Erythroblast (primary cell): ENCODE results near the gene RAVER2.
"Not testable (repeated sequence)": the region's sequence is repeated elsewhere in the genome, so short reads cannot be mapped to it uniquely, and the experiment has no call there.

Experiments used
- GATA1 ChIP-seq: IDR thresholded peaks from 2 replicates; pipeline ENCODE4 v1.6.1; 2011; ENCODE audit warnings: low read depth, mild to moderate bottlenecking, control low read depth, low read length, moderate library complexity
- POLR2A ChIP-seq: IDR thresholded peaks from 2 replicates; pipeline ENCODE4 v1.6.1; 2011; ENCODE audit warnings: mild to moderate bottlenecking, low read length

- not testable (repeated sequence) for TF ChIP-seq POLR2A, GATA1
Measured at GRCh38 chr1:64782044-64782443, 37.2 kb downstream of the RAVER2 start.
